Measurements from ENCODE around the gene LRP1.

The LRP1 gene

GRCh38 chr12:57105011-57105753 lies 23.1 kb upstream of the LRP1 start:
- Histone ChIP-seq H3K27me3 (ENCODE audit: control insufficient read depth, low read length) (no peaks in the 10 kb centered on the region), H3K79me2 (ENCODE audit: control insufficient read depth, low read length) (peaks cover 40% of the 10 kb centered on the region), H3K9me3 (ENCODE audit: control insufficient read depth, insufficient read depth, low read length) (no peaks in the 10 kb centered on the region), H3K4me1 (ENCODE audit: control insufficient read depth, low read length) (peaks cover 25% of the 10 kb centered on the region), H3K36me3 (ENCODE audit: control insufficient read depth, low read length) (peaks cover 81% of the 10 kb centered on the region), H3K9me2 (replicated peaks; ENCODE audit: control insufficient read depth, low read length) (no peaks in the 10 kb centered on the region), H3K4me3 (ENCODE audit: low read length) (no peak overlapping the region), H3K4me2 (ENCODE audit: low read length) (no peak overlapping the region), H3F3A (ENCODE audit: control insufficient read depth, insufficient read depth) (no peaks in the 10 kb centered on the region; the same call in 1 of the 2 replicates), H4K20me1 (ENCODE audit: control insufficient read depth, insufficient read depth, low read depth, low read length) (peaks cover 22% of the 10 kb centered on the region; the same call in 1 of the 2 replicates), H3K27ac (ENCODE audit: low read depth, low read length) (no peak overlapping the region)
- TF ChIP-seq CTCF (IDR thresholded peaks at IDR 0.05; ENCODE audit: low read depth, low read length, poor library complexity, severe bottlenecking): no peak
- TF ChIP-seq EZH2phosphoT487 (IDR thresholded peaks at IDR 0.05; ENCODE audit: borderline replicate concordance, low read length): no peak

- TF ChIP-seq EZH2phosphoT487 (IDR thresholded peaks at IDR 0.05; ENCODE audit: borderline replicate concordance, low read length): no peak
- TF ChIP-seq CTCF (IDR thresholded peaks at IDR 0.05; ENCODE audit: low read depth, low read length, poor library complexity, severe bottlenecking): no peak
- Histone ChIP-seq H3K27me3 (ENCODE audit: control insufficient read depth, low read length) (no peaks in the 10 kb centered on the region), H3K9me3 (ENCODE audit: control insufficient read depth, insufficient read depth, low read length) (no peaks in the 10 kb centered on the region), H3K36me3 (ENCODE audit: control insufficient read depth, low read length) (peaks cover 86% of the 10 kb centered on the region), H3K27ac (ENCODE audit: low read depth, low read length) (no peak overlapping the region), H3F3A (ENCODE audit: control insufficient read depth, insufficient read depth) (no peaks in the 10 kb centered on the region), H3K79me2 (ENCODE audit: control insufficient read depth, low read length) (peaks cover 50% of the 10 kb centered on the region), H4K20me1 (ENCODE audit: control insufficient read depth, insufficient read depth, low read depth, low read length) (peaks cover 22% of the 10 kb centered on the region; the same call in 1 of the 2 replicates), H3K9me2 (replicated peaks; ENCODE audit: control insufficient read depth, low read length) (no peaks in the 10 kb centered on the region), H3K4me1 (ENCODE audit: control insufficient read depth, low read length) (peaks cover 25% of the 10 kb centered on the region), H3K4me2 (ENCODE audit: low read length) (no peak overlapping the region), H3K4me3 (ENCODE audit: low read length) (no peak overlapping the region)
Observed at GRCh38 chr12:57106021-57106708, 22.1 kb upstream of the LRP1 start.

- peaks cover 38% of the 10 kb centered on the region for H3K4me1 ChIP-seq (ENCODE audit: control insufficient read depth, low read length)
- no peak overlapping the region for H3K4me2 ChIP-seq (ENCODE audit: low read length)
- no peaks in the 10 kb centered on the region for H3F3A ChIP-seq (ENCODE audit: control insufficient read depth, insufficient read depth)
- no peaks in the 10 kb centered on the region for H3K9me3 ChIP-seq (ENCODE audit: control insufficient read depth, insufficient read depth, low read length)
- H4K20me1 ChIP-seq (ENCODE audit: control insufficient read depth, insufficient read depth, low read depth, low read length): peaks cover 22% of the 10 kb centered on the region; the same call in 1 of the 2 replicates
- H3K79me2 ChIP-seq (ENCODE audit: control insufficient read depth, low read length): peaks cover 58% of the 10 kb centered on the region
- H3K27me3 ChIP-seq (ENCODE audit: control insufficient read depth, low read length): no peaks in the 10 kb centered on the region
- no peak overlapping the region for H3K4me3 ChIP-seq (ENCODE audit: low read length)
- peaks cover 76% of the 10 kb centered on the region for H3K36me3 ChIP-seq (ENCODE audit: control insufficient read depth, low read length)
- H3K27ac ChIP-seq (ENCODE audit: low read depth, low read length): no peak overlapping the region
- no peaks in the 10 kb centered on the region for H3K9me2 ChIP-seq (replicated peaks; ENCODE audit: control insufficient read depth, low read length)
- TF ChIP-seq CTCF (IDR thresholded peaks at IDR 0.05; ENCODE audit: low read depth, low read length, poor library complexity, severe bottlenecking) (no peak), EZH2phosphoT487 (IDR thresholded peaks at IDR 0.05; ENCODE audit: borderline replicate concordance, low read length) (no peak)
Observed at GRCh38 chr12:57107456-57108155, 20.7 kb upstream of the LRP1 start.

Data from DOHH2 (cell line).